IgD-negative memory B cell (primary cell): ENCODE data around the gene MXRA7. TPM values are rescaled to one million over a fixed set of nuclear protein-coding genes. Genes with fewer than 3 reads are reported as not detected.

ENCODE experiments used
- H3K27ac Mint-ChIP-seq, 3 donors: one replicate each; pipeline ENCODE4 v1.8.0; 2020 to 2022; ENCODE audit warnings: mild to moderate bottlenecking in 3 of 3, mixed read lengths in 3 of 3, moderate library complexity in 1 of 3
- H3K27me3 Mint-ChIP-seq: one replicate; pipeline ENCODE4 v1.8.0; 2021; ENCODE audit warnings: mixed read lengths
- H3K36me3 Mint-ChIP-seq: one replicate; pipeline ENCODE4 v1.8.0; 2020; ENCODE audit warnings: mild to moderate bottlenecking, mixed read lengths
- H3K4me1 Mint-ChIP-seq, 3 donors: one replicate each; pipeline ENCODE4 v1.8.0; 2020 to 2022; ENCODE audit warnings: mixed read lengths in 3 of 3, mild to moderate bottlenecking in 1 of 3
- H3K4me3 Mint-ChIP-seq, 4 donors: one replicate each; pipeline ENCODE4 v1.8.0; 2020 to 2022; ENCODE audit warnings: mild to moderate bottlenecking in 4 of 4, mixed read lengths in 4 of 4, moderate library complexity in 3 of 4
- H3K9me3 Mint-ChIP-seq, 3 donors: one replicate each; pipeline ENCODE4 v1.8.0; 2020 to 2021; ENCODE audit warnings: mixed read lengths in 3 of 3, mild to moderate bottlenecking in 1 of 3
- polyA plus RNA-seq: library from polyadenylated mRNA; unstranded; fragments of 300-500 nt; fragmentation: Illumina TruSeq; gene quantifications from one replicate; pipeline ENCODE4 v1.2.3, GENCODE V29; 2021

The MXRA7 gene
- polyA plus RNA-seq, 1 donor from 2014 or later: 2.7 TPM

GRCh38 chr17:76633628-76634328 lies 77.0 kb downstream of the MXRA7 start:
- Mint-ChIP-seq H3K36me3 (peaks cover under 1% of the 10 kb centered on the region), H3K9me3 (no peaks in the 10 kb centered on the region), H3K27ac (no peak overlapping the region), H3K4me3 (no peak overlapping the region), H3K27me3 (peaks cover under 1% of the 10 kb centered on the region), H3K4me1 (peaks cover 0 to 2% (median 0%) of the 10 kb centered on the region in 3 donors)

GRCh38 chr17:76631821-76632565 lies 78.8 kb downstream of the MXRA7 start:
- Mint-ChIP-seq H3K36me3 (no peaks in the 10 kb centered on the region), H3K4me3 (no peak overlapping the region), H3K4me1 (peaks cover 0 to 2% (median 0%) of the 10 kb centered on the region in 3 donors), H3K9me3 (no peaks in the 10 kb centered on the region), H3K27ac (no peak overlapping the region), H3K27me3 (peaks cover 7% of the 10 kb centered on the region)

GRCh38 chr17:76630151-76630550 lies 80.6 kb downstream of the MXRA7 start:
- Mint-ChIP-seq H3K27ac (peak overlapping the region in 1 of 3 donors; percentile 3), H3K9me3 (no peaks in the 10 kb centered on the region), H3K36me3 (no peaks in the 10 kb centered on the region), H3K27me3 (peaks cover 9% of the 10 kb centered on the region), H3K4me1 (peaks cover 0 to 4% (median 0%) of the 10 kb centered on the region in 3 donors), H3K4me3 (no peak overlapping the region)

Other genes with a start within 250 kb of the MXRA7 start
- gene AANAT, start 243.4 kb downstream of the MXRA7 start, polyA plus RNA-seq: 1.1 TPM
- 160 TPM for gene RHBDF2, start 209.5 kb downstream of the MXRA7 start, polyA plus RNA-seq
- 2.1 TPM for gene CYGB, start 173.3 kb downstream of the MXRA7 start, polyA plus RNA-seq
- 24.4 TPM for gene PRCD, start 170.9 kb downstream of the MXRA7 start, polyA plus RNA-seq
- 0.68 TPM for gene ST6GALNAC2, start 125.1 kb downstream of the MXRA7 start, polyA plus RNA-seq
- 0.44 TPM for gene ST6GALNAC1, start 67.2 kb downstream of the MXRA7 start, polyA plus RNA-seq
- gene JMJD6, start 15.6 kb upstream of the MXRA7 start, polyA plus RNA-seq: 41.4 TPM
- 121 TPM for gene METTL23, start 15.9 kb upstream of the MXRA7 start, polyA plus RNA-seq
- gene SRSF2, start 26.4 kb upstream of the MXRA7 start, polyA plus RNA-seq: 152 TPM
- gene MFSD11, start 27.2 kb upstream of the MXRA7 start, polyA plus RNA-seq: 17.5 TPM
- gene MGAT5B, start 157.4 kb upstream of the MXRA7 start, polyA plus RNA-seq: not detected